GM19397 (cell line): Measurements from ENCODE around the gene EMCN.

Experiments
- ATAC-seq: cut with Tn5 transposase; IDR thresholded peaks from one replicate; pipeline ENCODE4 v1.9.1; 2021; ENCODE audit warnings: mild to moderate bottlenecking, moderate library complexity; ENCODE audit not compliant: unreplicated experiment

The EMCN gene

DNA sequence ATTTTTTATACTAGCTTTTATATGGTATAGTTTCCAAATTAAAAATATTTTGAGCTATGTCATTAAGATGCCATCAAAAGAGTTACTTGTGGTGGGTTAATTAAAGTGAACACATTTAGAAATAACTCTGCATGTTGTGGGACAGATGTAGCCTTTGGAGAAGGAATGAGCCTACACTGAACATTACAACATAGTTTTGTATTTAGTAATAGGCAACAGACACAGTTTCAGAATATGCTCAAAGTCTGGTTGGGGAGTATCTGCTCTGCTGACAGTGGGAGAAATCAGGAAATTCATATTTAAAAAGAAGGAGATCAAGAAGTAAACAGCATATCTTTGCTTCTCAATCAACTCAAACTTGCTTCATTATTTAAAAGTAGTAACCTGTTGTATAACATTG, 23.7 kb downstream of the EMCN start:
- no peak for ATAC-seq

DNA sequence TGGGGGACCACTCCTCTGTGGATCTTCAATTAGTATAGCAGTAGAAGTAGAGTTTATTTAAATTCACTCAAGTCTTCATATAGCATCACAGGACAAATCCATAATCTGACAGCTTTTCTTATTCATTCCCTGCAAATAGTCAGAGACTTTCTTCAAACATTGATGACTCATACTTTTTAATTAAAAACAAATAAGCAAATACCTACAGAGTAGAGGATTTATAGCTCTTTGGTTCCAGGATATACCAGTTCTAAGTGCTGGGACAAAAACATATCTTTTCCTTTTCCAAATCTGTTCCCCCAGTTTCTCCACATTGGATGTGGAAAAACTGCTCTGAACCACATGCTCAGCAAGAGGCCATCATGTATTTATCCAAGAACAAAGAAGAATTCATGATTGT, 24.1 kb downstream of the EMCN start:
- ATAC-seq, result no peak

DNA sequence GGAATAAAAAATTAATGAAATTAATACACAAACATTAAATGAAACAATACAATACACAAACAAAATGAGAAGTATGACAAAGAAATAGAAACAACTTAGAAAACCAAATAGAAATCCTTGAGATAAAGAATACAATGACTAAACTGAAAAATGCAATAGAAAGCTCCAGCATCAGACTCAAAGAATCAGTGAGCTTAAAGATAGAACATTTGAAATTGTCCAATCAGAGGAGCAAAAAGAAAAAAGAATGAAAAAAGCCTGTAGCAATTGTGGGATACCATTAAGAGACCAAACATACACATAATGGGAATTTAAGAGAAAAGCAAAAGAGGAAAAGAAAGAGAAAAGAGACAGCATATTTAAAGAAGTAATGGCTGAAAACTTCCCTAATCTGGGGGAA, 25.7 kb downstream of the EMCN start:
- ATAC-seq, result no peak

DNA sequence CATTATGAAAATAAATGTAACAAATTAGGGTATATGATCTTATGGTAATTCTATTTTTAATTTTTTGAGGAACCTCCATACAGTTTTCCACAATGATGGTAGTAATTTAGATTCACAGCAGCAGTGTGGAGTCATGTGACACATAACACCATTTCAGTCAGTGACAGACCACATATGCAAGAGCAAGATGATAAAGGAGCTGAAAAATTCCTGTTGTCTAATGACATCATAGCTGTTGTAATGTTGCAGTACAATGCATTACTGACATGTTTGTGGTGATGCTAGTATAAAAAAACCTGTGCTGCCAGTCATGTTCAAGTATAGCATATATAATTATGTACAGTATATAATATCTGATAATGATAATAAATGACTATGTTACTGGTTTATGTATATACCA, 28.5 kb downstream of the EMCN start:
- no peak for ATAC-seq

- no peak for ATAC-seq
Measured at GRCh38 chr4:100486496-100486895, 31.3 kb downstream of the EMCN start.

DNA sequence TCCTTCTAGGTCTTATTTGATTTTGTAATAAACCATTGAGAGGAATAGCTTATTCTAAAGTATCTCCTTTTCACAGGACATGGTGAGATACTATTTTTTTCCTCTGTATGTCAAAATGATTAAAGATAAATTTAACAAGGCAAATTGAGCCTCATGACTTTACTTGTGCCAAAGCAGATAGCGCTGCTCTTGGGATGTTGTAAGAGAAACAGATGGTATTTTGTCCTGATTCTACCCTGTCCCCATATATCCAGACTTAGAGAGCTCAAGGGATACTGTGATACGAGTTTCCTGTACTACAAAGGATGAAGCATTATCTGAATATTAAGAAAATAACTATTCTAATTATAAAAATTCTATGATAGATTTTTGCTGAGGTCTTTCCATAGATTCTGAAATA, 34.0 kb downstream of the EMCN start:
- no peak for ATAC-seq

DNA sequence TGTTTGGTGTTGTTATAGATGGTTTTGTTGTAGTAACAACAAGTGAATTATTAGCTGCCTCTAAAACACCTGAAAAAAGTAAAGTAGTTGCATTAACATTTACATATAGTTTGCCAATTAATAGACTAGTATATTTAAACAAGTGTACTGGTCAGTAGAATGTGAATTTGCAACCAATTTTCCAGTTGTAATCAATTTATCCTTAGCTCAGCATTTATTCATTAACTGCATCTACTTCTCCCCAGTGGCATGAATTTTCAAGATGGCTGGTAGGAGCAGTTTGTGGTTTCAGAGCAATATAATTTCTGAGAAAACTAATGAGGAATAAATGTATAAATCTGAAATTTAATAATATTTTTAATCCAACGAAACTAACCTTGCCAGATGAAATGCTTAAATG, 37.9 kb downstream of the EMCN start:
- no peak for ATAC-seq

DNA sequence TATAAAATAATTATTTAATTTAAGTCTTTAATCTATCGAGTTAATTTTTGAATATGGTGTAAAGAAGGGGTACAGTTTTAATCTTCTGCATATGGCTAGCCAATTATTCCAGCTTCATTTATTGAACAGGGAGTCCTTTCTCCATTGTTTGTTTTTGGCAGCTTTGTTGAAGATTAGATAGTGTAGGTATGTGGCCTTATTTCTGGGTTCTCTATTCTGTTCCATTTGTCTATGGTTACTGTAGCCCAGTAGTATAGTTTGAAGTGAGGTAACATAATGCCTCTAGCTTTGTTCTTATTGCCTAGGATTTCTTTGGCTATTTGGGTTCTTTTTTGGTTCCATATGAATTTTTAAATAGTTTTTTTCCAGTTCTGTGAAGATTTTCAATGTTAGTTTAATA, 48.3 kb downstream of the EMCN start:
- ATAC-seq, result no peak

DNA sequence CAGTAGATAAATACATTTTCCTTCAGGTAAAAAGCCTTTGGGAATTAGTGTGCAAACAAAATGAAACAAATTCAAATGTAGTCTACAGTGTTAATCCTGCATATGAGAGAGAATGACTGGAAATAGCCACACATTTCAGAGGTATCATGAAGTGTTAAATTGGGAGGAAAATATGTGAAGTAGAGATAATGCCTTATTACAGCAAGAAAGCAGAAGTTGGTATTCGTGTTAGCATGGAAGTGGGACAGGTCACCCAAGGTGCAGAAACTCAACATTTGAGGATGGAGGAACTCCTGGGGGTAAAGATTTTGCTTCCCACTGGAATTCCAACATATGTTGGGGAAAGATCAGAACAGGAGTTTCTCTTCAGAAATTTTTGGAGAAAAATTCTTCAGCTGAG, 51.3 kb downstream of the EMCN start:
- no peak for ATAC-seq

DNA sequence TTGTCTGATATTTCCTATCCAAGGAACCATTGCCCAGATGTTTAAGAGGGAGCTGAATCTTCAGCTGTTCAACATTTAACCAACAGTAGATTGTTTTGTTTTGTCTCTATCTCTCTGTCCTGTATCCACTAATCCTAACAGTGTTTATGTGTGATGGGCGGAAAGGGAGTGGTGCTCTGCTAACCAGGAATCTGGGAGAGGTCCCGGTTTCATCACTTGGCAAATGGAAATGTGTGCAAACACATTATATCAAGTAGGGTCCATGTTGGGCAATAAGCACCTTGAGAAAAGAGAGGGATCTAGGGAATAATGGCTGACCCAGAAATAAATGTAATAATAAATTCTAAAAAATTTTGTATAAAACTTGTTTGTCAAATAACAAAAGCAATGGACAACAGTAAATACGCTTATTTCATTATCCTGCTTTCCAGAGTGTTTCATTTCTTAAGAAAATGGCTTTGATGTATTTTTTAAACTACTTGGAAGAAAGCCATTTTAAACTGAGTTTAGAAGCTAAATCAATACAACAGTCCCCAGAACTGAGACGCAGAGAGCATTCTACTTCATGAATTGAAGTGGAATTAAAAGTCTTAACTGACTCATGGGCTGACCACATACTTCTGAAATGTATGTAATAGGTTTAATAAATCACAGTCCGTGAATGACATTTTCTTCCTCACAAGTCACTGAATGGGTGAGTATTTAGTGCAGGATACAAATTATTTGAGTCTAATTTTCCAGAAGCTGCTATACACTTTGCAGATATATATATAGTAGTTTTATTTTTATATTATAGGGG, 55.8 kb downstream of the EMCN start:
- ATAC-seq, result no peak

DNA sequence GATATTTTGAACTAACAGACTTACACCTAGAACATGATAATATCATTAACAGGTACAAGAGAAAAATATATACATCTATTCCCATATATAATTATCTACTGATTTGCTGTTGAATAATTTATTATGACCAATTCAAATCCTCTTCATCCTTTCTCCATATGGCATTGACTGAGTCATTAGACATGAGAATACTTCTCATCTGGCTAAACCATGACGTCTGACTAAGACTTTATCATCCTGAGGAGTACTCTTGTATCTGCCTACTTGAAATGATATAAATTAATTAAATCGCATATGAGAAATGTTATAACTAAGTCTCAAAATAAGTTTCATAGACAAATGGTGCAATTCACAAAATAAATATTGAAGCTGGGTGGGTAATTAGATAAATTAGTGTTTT, 67.4 kb downstream of the EMCN start:
- ATAC-seq, result no peak

- ATAC-seq, result no peak
Measured at GRCh38 chr4:100431416-100431815, 86.4 kb downstream of the EMCN start.

- no peak for ATAC-seq
Measured at GRCh38 chr4:100430451-100430850, 87.4 kb downstream of the EMCN start.

- no peak for ATAC-seq
Measured at GRCh38 chr4:100429616-100430015, 88.2 kb downstream of the EMCN start.

- no peak for ATAC-seq
Measured at GRCh38 chr4:100428051-100428450, 89.8 kb downstream of the EMCN start.

GRCh38 chr4:100424376-100424775, 93.4 kb downstream of the EMCN start:
- ATAC-seq, result no peak

DNA sequence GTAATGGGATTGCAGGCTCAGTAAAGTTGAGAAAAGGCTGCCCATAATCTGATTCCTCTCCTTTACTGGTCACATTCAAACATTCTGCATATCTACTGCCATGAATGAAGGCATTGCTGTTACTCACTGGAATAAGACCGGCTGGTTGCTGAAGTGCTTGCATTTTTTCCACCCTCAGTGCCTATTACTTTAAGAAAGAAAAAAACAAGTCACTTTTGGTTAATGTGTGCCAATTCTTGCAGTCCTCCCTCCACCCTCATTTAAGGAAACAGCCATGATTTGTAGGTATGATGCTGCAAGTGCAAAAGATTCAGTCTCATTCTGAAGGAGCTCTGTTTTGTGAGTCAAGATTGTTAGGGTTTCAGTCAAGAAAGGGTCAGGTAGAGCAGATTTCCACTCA, 94.9 kb downstream of the EMCN start:
- no peak for ATAC-seq

DNA sequence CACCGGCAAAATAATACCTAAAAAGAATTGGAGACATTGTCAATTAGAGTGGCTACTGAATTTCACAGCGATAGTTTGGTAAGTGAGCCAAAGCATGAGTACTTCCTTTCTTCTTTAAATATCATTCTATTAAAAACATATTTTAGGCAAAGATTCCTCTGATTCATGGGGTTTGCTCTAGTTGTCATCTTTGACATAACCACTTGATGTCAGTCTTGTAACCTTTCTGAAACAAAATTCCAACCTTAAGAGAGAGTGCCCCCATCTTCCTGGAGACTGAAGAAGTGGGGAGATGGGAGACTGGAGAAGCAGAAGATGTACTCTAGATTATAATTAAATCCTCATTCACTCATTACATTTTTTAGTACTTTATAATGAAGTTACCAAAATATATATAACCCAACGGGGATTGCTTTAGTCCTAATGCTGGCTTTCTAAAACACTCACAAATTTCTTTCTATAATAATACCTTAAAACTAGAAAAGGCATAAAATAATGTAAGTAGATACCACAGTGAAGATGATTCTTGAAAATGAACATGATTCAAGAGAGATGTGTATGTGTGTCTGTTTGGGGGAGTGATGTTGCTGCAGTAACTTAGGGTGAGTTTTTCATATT, 96.4 kb downstream of the EMCN start:
- ATAC-seq, result no peak

DNA sequence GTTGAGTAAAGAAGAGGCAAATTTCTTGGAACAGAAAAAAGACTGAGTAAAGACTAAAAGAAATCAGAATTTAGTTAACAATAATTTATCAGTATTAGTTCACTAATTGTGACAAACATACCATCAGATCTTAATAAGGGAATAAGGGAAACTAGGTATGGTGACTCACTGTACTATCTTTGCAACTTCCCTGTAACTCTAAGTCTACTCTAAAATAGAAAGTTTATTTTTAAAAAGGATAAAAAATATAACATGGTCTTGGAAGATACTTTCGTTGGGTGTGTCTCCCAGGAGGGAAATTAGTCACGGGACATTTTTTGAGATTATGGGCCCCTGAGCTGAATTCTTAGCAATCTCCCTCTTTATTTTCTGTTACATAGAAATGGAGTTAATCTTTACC, 97.3 kb downstream of the EMCN start:
- ATAC-seq, result no peak

- ATAC-seq, result no peak
Measured at GRCh38 chr4:100417565-100417964, 100.3 kb downstream of the EMCN start.

DNA sequence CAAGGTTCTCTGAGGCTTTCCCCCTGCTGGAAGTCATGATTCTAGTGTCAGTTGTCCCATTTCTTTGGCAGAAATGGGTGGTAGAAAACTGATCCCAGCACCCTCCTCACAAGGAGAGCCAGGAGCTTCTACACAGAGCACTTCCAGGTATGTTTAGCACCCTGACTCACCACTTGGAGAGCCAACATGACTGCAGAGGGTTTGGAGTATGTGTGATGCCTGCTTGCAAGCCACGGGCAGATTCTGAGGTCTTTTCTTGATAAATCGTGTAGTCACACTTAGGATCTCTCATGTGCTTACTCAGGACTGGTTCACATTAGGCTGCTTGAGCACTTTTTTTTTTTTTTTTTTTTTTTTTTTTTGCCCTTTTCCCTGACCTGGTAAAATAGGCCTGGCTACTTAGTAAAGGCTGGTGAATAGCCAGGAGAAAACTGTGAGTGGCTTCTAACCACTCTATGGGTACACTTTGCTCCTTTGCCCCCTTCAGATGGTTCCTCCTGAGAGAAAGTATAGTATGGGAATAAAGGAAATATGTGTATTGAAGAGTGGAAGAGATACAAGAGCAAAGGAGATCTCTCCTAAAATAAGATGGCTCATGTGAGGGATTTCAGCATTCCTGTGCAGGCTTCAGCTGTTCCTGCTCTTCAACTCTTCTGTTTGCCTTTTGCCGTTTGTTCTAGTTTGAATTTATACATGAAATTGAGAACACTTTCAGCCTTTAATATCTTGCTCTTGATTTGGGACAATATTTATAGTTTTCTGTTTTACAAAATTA, 103.6 kb downstream of the EMCN start:
- ATAC-seq, result no peak

GRCh38 chr4:100391863-100392262, 126.0 kb downstream of the EMCN start:
- no peak for ATAC-seq
